Spleen (tissue), 11 donors: ENCODE measurements around the gene MPC2. TPM values are rescaled to one million over a fixed set of nuclear protein-coding genes. Genes with fewer than 3 reads are reported as not detected.
"Not testable (repeated sequence)": the region's sequence is repeated elsewhere in the genome, so short reads cannot be mapped to it uniquely, and the experiment has no call there.

Experiments
- DNase-seq: peaks from one replicate; pipeline ENCODE4 v3.0.0-alpha.2; 2020
- H3K27ac ChIP-seq, 8 donors: fragments of 200-600 bp; sonication (generic) in 7 of 8; 1 replicate in 4 of 8; 2 replicates in 4 of 8; pipeline versions ENCODE4 v1.5.0 to v1.8.0; 2016 to 2021; ENCODE audit warnings: inconsistent platforms in 4 of 8, mild to moderate bottlenecking in 4 of 8, moderate library complexity in 1 of 8
- H3K27me3 ChIP-seq, 7 donors: fragments of 200-600 bp; sonication (generic) in 6 of 7; replicated peaks in 1 of 7; 1 replicate in 4 of 7; 2 replicates in 3 of 7; pipeline versions ENCODE4 v1.5.0 to v1.8.0; 2016 to 2021; ENCODE audit warnings: inconsistent platforms in 3 of 7, mild to moderate bottlenecking in 1 of 7
- H3K36me3 ChIP-seq, 6 donors: fragments of 200-600 bp; sonication (generic) in 5 of 6; 1 replicate in 4 of 6; 2 replicates in 2 of 6; pipeline versions ENCODE4 v1.5.0 to v1.8.0; 2016 to 2021; ENCODE audit warnings: inconsistent platforms in 2 of 6
- H3K4me1 ChIP-seq, 6 donors: fragments of 200-600 bp; sonication (generic) in 5 of 6; 1 replicate in 3 of 6; 2 replicates in 3 of 6; pipeline versions ENCODE4 v1.5.0 to v1.8.0; 2016 to 2021; ENCODE audit warnings: inconsistent platforms in 3 of 6
- H3K4me3 ChIP-seq, 8 donors: fragments of 200-600 bp; sonication (generic) in 7 of 8; 1 replicate in 4 of 8; 2 replicates in 4 of 8; pipeline versions ENCODE4 v1.5.0 to v1.8.0; 2016 to 2021; ENCODE audit warnings: inconsistent platforms in 4 of 8, mild to moderate bottlenecking in 4 of 8, moderate library complexity in 2 of 8
- H3K9me3 ChIP-seq, 8 donors: fragments of 200-600 bp; sonication (generic) in 7 of 8; 1 replicate in 4 of 8; 2 replicates in 4 of 8; pipeline versions ENCODE4 v1.5.0 to v1.8.0; 2016 to 2021; ENCODE audit warnings: inconsistent platforms in 4 of 8
- POLR2A ChIP-seq, 3 donors: fragments of 450-650 bp; IDR thresholded peaks; one replicate each; pipeline ENCODE4 v1.5.1; 2017; ENCODE audit warnings: antibody characterized with exemption in 3 of 3, mild to moderate bottlenecking in 1 of 3
- POLR2AphosphoS5 ChIP-seq, 3 donors: sonication (generic); formaldehyde crosslinking; IDR thresholded peaks; one replicate each; pipeline ENCODE4 v1.5.1; 2017; ENCODE audit warnings: antibody characterized with exemption in 3 of 3
- WGBS, 5 donors: extraction: QIAGEN DNeasy Blood & Tissue Kit in 3 of 5; methylation state at CpG; one replicate each; pipeline versions ENCODE4 v1.1.5 to v1.1.7; 2013 to 2018; 5-methylcytosine and 5-hydroxymethylcytosine counted together
- intact Hi-C: fragments of 100-400 bp; cut with DNase I; formaldehyde crosslinking; loops from one replicate; pipeline ENCODE4 v1.15.0; 2023; ENCODE audit warnings: low total_unique reads
- polyA plus RNA-seq, 3 donors: library from polyadenylated mRNA; stranded (reverse); fragments of 200-250 nt; gene quantifications; one replicate each; pipeline ENCODE4 v1.2.1, GENCODE V29; 2013
- total RNA-seq, 7 donors: library from RNA; depleted of rRNA in 3 of 7; stranded (reverse); fragments of >200 nt in 3 of 7; fragmentation: NEBNext Ultra II Directional in 4 of 7; extraction: Animal tissue kit (Norgen Biotek cat#: 25700) in 4 of 7; gene quantifications; one replicate each; pipeline versions ENCODE4 v1.1.0 to v1.2.1, GENCODE V29; 2016 to 2021
- TF ChIP-seq, protein P1 (sequence below), 11 experiments: fragments of 200-600 bp in 7 of 11; fragments of 450-650 bp in 4 of 11; sonication (generic) in 4 of 11; IDR thresholded peaks in 8 of 11; conservative IDR thresholded peaks in 3 of 11; 1 replicate in 7 of 11; 2 replicates in 4 of 11; pipeline versions ENCODE4 v1.4.0 to v1.8.0; 2016 to 2021; ENCODE audit warnings: antibody characterized with exemption in 11 of 11, inconsistent platforms in 4 of 11, mild to moderate bottlenecking in 1 of 11
- donor health status: healthy with polysubstance abuse.
- donor health status: DM: no; HTN: no; CAD: no; lungs with moderate emphysema.
- donor health status: DM: no; HTN: no; CAD: no.
- donor health status: Bipolar disorder and iron deficiency.
- donor health status: healthy.
- donor health status: DM: no; HTN: no; CAD: no.
- donor health status: DM: yes; HTN: yes; CAD: no.

Gene MPC2
- total and polyA plus RNA-seq, 10 donors = 23.0 to 47.4 (median 30.2) TPM

DNA sequence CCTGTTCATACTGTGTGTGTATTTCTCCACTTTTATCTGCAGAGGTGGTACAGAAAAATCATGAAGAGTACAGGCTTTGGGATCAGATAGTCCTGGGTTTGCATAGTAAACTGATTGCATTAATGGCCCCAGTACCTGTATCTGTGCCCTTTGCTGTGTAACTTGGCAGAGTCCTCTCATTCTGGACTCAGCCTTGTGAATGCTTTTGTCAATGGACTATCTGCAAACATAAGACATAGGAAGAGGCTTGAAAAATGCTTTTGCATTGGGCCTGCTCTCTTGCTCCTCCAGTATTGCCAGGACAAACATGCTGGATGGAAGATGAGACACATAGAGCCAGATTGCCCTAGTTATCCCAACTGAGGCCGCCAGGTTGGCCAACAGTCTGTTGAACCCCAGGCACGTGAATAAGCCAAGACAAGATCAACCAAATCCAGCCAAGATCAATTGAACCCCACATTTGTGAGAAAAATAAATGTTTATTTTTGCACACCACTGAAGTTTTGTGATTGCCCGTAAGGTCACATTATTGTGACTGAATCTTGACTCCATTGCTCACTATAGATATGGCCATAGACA, 60.2 kb downstream of the MPC2 start:
- intact Hi-C loops = no loop called here
- no peak for DNase-seq
- TF ChIP-seq POLR2A (IDR thresholded peaks at IDR 0.05) (no peak), POLR2AphosphoS5 (IDR thresholded peaks at IDR 0.05) (no peak)
- TF ChIP-seq, protein P1, sequence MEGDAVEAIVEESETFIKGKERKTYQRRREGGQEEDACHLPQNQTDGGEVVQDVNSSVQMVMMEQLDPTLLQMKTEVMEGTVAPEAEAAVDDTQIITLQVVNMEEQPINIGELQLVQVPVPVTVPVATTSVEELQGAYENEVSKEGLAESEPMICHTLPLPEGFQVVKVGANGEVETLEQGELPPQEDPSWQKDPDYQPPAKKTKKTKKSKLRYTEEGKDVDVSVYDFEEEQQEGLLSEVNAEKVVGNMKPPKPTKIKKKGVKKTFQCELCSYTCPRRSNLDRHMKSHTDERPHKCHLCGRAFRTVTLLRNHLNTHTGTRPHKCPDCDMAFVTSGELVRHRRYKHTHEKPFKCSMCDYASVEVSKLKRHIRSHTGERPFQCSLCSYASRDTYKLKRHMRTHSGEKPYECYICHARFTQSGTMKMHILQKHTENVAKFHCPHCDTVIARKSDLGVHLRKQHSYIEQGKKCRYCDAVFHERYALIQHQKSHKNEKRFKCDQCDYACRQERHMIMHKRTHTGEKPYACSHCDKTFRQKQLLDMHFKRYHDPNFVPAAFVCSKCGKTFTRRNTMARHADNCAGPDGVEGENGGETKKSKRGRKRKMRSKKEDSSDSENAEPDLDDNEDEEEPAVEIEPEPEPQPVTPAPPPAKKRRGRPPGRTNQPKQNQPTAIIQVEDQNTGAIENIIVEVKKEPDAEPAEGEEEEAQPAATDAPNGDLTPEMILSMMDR (IDR thresholded peaks at IDR 0.05 in 8 of 11, conservative IDR thresholded peaks at IDR 0.05 in 3 of 11) = no peak
- H3K4me3 ChIP-seq = no peak overlapping the region
- H3K36me3 ChIP-seq = no peaks in the 10 kb centered on the region
- H3K9me3 ChIP-seq = no peaks in the 10 kb centered on the region
- H3K27ac ChIP-seq = no peak overlapping the region
- no peaks in the 10 kb centered on the region for H3K4me1 ChIP-seq
- no peaks in the 10 kb centered on the region for H3K27me3 ChIP-seq
- 88 to 99% (median 94%) methylated on average over 3 of the region's 3 CpGs for WGBS, 5 donors

- TF ChIP-seq POLR2A (IDR thresholded peaks at IDR 0.05) (no peak), POLR2AphosphoS5 (IDR thresholded peaks at IDR 0.05) (no peak)
- TF ChIP-seq, protein P1 (IDR thresholded peaks at IDR 0.05 in 8 of 11, conservative IDR thresholded peaks at IDR 0.05 in 3 of 11) = no peak
- Histone ChIP-seq H3K4me3 (no peak overlapping the region), H3K27ac (no peak overlapping the region), H3K9me3 (no peaks in the 10 kb centered on the region), H3K27me3 (no peaks in the 10 kb centered on the region), H3K36me3 (no peaks in the 10 kb centered on the region), H3K4me1 (no peaks in the 10 kb centered on the region)
- no peak for DNase-seq
- intact Hi-C loops = no loop called here
These were observed 65.5 kb downstream of the MPC2 start for GRCh38 chr1:167871331-167871730.

- H3K27me3 ChIP-seq, H3K36me3 ChIP-seq, intact Hi-C loops, H3K9me3 ChIP-seq, DNase-seq, H3K27ac ChIP-seq, H3K4me3 ChIP-seq, H3K4me1 ChIP-seq: not testable (repeated sequence)
- 69 to 78% (median 74%) methylated on average over 16 of the region's 16 CpGs for WGBS, 5 donors
These were observed 67.5 kb downstream of the MPC2 start for GRCh38 chr1:167869157-167870001.

DNA sequence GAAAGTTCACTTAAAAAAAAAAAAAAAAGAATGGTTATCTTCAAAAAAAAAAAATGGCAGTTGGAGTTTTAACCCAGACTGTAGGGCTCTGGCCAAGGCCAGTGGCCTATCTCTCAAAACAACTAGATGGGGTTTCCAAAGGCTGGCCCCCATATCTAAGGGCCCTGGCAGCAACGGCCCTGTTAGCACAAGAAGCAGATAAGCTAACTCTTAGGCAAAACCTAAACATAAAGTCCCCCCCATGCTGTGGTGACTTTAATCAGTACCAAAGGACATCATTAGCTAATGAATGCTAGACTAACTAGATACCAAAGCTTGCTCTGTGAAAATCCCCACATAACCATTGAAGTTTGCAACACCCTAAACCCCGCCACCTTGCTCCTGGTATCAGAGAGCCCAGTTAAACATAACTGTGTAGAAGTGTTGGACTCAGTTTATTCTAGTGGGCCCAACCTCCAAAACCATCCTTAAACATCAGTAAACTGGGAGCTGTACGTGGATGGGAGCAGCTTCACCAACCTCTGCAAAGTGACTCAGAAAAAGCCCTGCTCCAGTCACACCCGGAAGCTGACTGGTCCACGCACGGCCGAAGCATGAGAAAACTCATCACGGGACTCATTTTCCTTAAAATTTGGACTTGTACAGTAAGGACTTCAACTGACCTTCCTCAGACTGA, 70.0 kb downstream of the MPC2 start:
- intact Hi-C loops, H3K27me3 ChIP-seq, H3K27ac ChIP-seq, H3K4me1 ChIP-seq, H3K36me3 ChIP-seq, H3K4me3 ChIP-seq, DNase-seq, H3K9me3 ChIP-seq: not testable (repeated sequence)
- 91 to 95% (median 93%) methylated on average over 8 of the region's 8 CpGs for WGBS, 5 donors

Other genes with a start within 250 kb of the MPC2 start
- gene MPZL1, start 215.1 kb downstream of the MPC2 start, total RNA-seq = 10 to 100 TPM; 43.0 to 65.8 (median 59.8) TPM
- gene MPZL1, start 215.1 kb downstream of the MPC2 start, polyA plus RNA-seq = 10 to 100 TPM; 12.0 to 20.4 (median 17.5) TPM
- under 1 TPM in 4 of 7 donors, not detected in 3; 0.12 to 0.40 (median 0.29) TPM for gene ADCY10, start 22.9 kb downstream of the MPC2 start, total RNA-seq
- gene ADCY10, start 22.9 kb downstream of the MPC2 start, polyA plus RNA-seq = under 1 TPM in 2 of 3 donors, not detected in 1; 0.04 to 0.12 TPM
- 10 to 100 TPM; 38.7 to 76.6 (median 48.1) TPM for gene DCAF6, start 389 bp downstream of the MPC2 start, total RNA-seq
- gene DCAF6, start 389 bp downstream of the MPC2 start, polyA plus RNA-seq = 10 to 100 TPM; 19.2 to 23.8 (median 21.0) TPM
- 1 to 10 TPM; 3.0 to 5.5 (median 3.9) TPM for gene GPR161, start 199.9 kb upstream of the MPC2 start, total RNA-seq
- 1 to 10 TPM in 1 of 3 donors, under 1 TPM in 2; 0.53 to 1.1 (median 0.59) TPM for gene GPR161, start 199.9 kb upstream of the MPC2 start, polyA plus RNA-seq
- gene TIPRL, start 241.9 kb upstream of the MPC2 start, total RNA-seq = 10 to 100 TPM; 16.6 to 26.3 (median 22.1) TPM
- 10 to 100 TPM; 10.1 to 15.3 (median 14.1) TPM for gene TIPRL, start 241.9 kb upstream of the MPC2 start, polyA plus RNA-seq